WTC11 (cell line): ENCODE measurements around the gene SLC23A2. TPM values are rescaled to one million over a fixed set of nuclear protein-coding genes. Genes with fewer than 3 reads are reported as not detected.
"Not testable (repeated sequence)": the region's sequence is repeated elsewhere in the genome, so short reads cannot be mapped to it uniquely, and the experiment has no call there.

Experiments used
- ATAC-seq: fragments of 200-7000 bp; cut with Tn5 transposase; 2 replicates; pipeline ENCODE4 v1.10.0; 2021; ENCODE audit warnings: mild to moderate bottlenecking, moderate library complexity
- CTCF ChIA-PET: fragments of 300-600 bp; sonication (Branson Sonifier 250); formaldehyde crosslinking; loops from one replicate; lab custom pipeline; 2021; ENCODE audit warnings: antibody characterized with exemption; lab: Charles Lee
- POLR2A ChIA-PET: fragments of 350-600 bp; sonication (Branson Sonifier 250); formaldehyde crosslinking; loops from one replicate; lab custom pipeline; 2021; ENCODE audit warnings: antibody characterized with exemption; lab: Charles Lee
- DNase-seq: peaks from one replicate; pipeline ENCODE4 v3.0.0; 2021; ENCODE audit warnings: low spot score
- H3K27ac Mint-ChIP-seq: 2 replicates; pipeline ENCODE4 v1.8.0; 2021; ENCODE audit warnings: mixed read lengths
- H3K27me3 Mint-ChIP-seq: 2 replicates; pipeline ENCODE4 v1.8.0; 2021; ENCODE audit warnings: low read depth, mild to moderate bottlenecking, moderate library complexity, mixed read lengths
- H3K36me3 Mint-ChIP-seq: 2 replicates; pipeline ENCODE4 v1.8.0; 2021; ENCODE audit warnings: mixed read lengths
- H3K4me1 Mint-ChIP-seq: 2 replicates; pipeline ENCODE4 v1.8.0; 2022; ENCODE audit warnings: mixed read lengths
- H3K4me3 Mint-ChIP-seq: 2 replicates; pipeline ENCODE4 v1.8.0; 2021; ENCODE audit warnings: mild to moderate bottlenecking, moderate library complexity, mixed read lengths
- H3K9me3 Mint-ChIP-seq: 2 replicates; pipeline ENCODE4 v1.8.0; 2021; ENCODE audit warnings: mixed read lengths
- FOXJ3 ChIP-seq: sonication (generic); formaldehyde crosslinking; IDR thresholded peaks from 2 replicates; pipeline ENCODE4 v1.9.0; 2021; ENCODE audit warnings: missing genetic modification reagents, mild to moderate bottlenecking, borderline replicate concordance
- FOXK1 ChIP-seq: sonication (generic); formaldehyde crosslinking; IDR thresholded peaks from 2 replicates; pipeline ENCODE4 v1.8.0; 2022; ENCODE audit warnings: mild to moderate bottlenecking, moderate library complexity, missing genetic modification reagents
- MXD4 ChIP-seq: fragments of 250-450 bp; sonication (Bioruptor Pico); IDR thresholded peaks from 2 replicates; pipeline ENCODE4 v1.8.0; 2021; ENCODE audit warnings: mild to moderate bottlenecking, moderate library complexity, borderline replicate concordance
- NR2C2 ChIP-seq: sonication (generic); formaldehyde crosslinking; IDR thresholded peaks from 2 replicates; pipeline ENCODE4 v1.8.0; 2022; ENCODE audit warnings: mild to moderate bottlenecking, missing genetic modification reagents
- PRRX2 ChIP-seq: fragments of 250-450 bp; sonication (Bioruptor Pico); IDR thresholded peaks from 2 replicates; pipeline ENCODE4 v1.8.0; 2021; ENCODE audit warnings: mild to moderate bottlenecking
- RORB ChIP-seq: fragments of 250-450 bp; sonication (Bioruptor Pico); IDR thresholded peaks from 2 replicates; pipeline ENCODE4 v1.9.0; 2021; ENCODE audit warnings: mild to moderate bottlenecking
- SP1 ChIP-seq: sonication (generic); formaldehyde crosslinking; conservative IDR thresholded peaks from 2 replicates; pipeline ENCODE4 v1.8.1; 2022; ENCODE audit warnings: missing genetic modification reagents
- TCF7 ChIP-seq: sonication (generic); formaldehyde crosslinking; IDR thresholded peaks from 2 replicates; pipeline ENCODE4 v1.8.0; 2022; ENCODE audit warnings: mild to moderate bottlenecking, low read depth, missing genetic modification reagents, moderate library complexity
- ZNF121 ChIP-seq: sonication (generic); formaldehyde crosslinking; IDR thresholded peaks from 2 replicates; pipeline ENCODE4 v1.8.0; 2023; ENCODE audit warnings: missing genetic modification reagents
- ZNF263 ChIP-seq: sonication (generic); formaldehyde crosslinking; IDR thresholded peaks from 2 replicates; pipeline ENCODE4 v1.8.1; 2022; ENCODE audit warnings: low read depth, mild to moderate bottlenecking, moderate library complexity, missing genetic modification reagents
- total RNA-seq: library from RNA; stranded (reverse); gene quantifications from 3 replicates; pipeline ENCODE4 v1.2.3, GENCODE V29; 2021
- TF ChIP-seq, protein P1 (sequence below): sonication (generic); formaldehyde crosslinking; IDR thresholded peaks from 2 replicates; pipeline ENCODE4 v1.8.1; 2022; ENCODE audit warnings: missing genetic modification reagents, borderline replicate concordance
- TF ChIP-seq, protein P2 (sequence below): sonication (generic); formaldehyde crosslinking; IDR thresholded peaks from 2 replicates; pipeline ENCODE4 v1.8.1; 2023; ENCODE audit warnings: mild to moderate bottlenecking, moderate library complexity, missing genetic modification reagents
- TF ChIP-seq, protein P3 (sequence below): sonication (generic); formaldehyde crosslinking; IDR thresholded peaks from 2 replicates; pipeline ENCODE4 v1.8.1; 2022; ENCODE audit warnings: low read depth, missing genetic modification reagents, borderline replicate concordance
- TF ChIP-seq, protein P4 (sequence below): sonication (generic); formaldehyde crosslinking; IDR thresholded peaks from 2 replicates; pipeline ENCODE4 v1.8.0; 2022; ENCODE audit warnings: mild to moderate bottlenecking, missing genetic modification reagents
- TF ChIP-seq, protein P5 (sequence below): sonication (generic); formaldehyde crosslinking; IDR thresholded peaks from 2 replicates; pipeline ENCODE4 v1.8.1; 2023; ENCODE audit warnings: mild to moderate bottlenecking, missing genetic modification reagents
- TF ChIP-seq, protein P6 (sequence below): fragments of 250-450 bp; sonication (Bioruptor Pico); IDR thresholded peaks from 2 replicates; pipeline ENCODE4 v1.9.0; 2021; ENCODE audit warnings: moderate library complexity, mild to moderate bottlenecking, inconsistent platforms, borderline replicate concordance

Gene SLC23A2
- total RNA-seq, 1 experiment from 2014 or later: 14.5 TPM

DNA sequence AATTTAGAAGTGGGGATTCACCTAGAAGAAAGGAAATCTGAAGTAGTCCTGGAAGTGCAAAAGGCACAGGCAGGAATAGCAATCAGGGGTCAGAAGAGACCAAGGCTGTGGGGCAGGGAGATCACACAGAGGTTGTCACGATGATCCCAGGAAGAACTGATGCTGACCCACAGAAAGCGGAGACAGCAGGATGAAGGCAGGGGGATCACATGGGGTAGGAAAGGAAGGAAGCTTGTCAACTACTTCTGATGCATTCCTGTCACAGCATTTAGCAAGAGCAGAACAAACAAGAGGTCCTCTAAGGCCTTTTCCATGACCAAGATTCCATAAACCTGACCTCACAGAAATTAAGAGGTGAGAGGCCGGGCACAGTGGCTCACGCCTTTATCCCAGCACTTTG, 79.1 kb downstream of the SLC23A2 start:
- no peak overlapping the region for H3K4me3 Mint-ChIP-seq
- ATAC-seq: no peak

DNA sequence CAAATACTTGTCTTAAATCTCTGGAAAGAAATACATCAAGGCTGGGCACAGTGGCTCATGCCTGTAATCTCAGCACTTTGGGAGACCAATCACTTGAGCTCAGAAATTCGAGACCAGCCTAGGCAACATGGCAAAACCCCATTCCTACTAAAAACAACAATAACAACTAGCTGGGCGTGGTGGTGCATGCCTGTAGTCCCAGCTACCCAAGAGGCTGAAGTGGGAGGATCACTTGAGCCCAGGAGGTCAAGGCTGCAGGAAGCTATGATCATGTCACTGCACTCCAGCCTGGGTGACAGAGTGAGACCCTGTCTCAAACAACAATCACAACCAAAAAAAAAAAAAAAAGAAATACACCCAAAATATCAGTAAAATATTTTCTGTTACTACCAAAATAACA, 80.0 kb downstream of the SLC23A2 start:
- ChIA-PET POLR2A (interaction anchor here (0.7 to 1.1 kb wide), 2 partner anchors 10 to 34 kb away, joined by 3 to 4 read pairs; no protein-coding TSS in a partner anchor), CTCF (interaction anchor here (0.6 to 0.9 kb wide), 4 partner anchors 23 to 70 kb away, joined by 3 to 6 read pairs (median 4); no protein-coding TSS in a partner anchor)
- not testable (repeated sequence) for DNase-seq, H3K9me3 Mint-ChIP-seq, H3K4me3 Mint-ChIP-seq, H3K27ac Mint-ChIP-seq, H3K27me3 Mint-ChIP-seq, H3K36me3 Mint-ChIP-seq
- ATAC-seq: peak; percentile 20; the same call in 1 of the 2 replicates
- H3K4me1 Mint-ChIP-seq: peaks cover 40% of the 10 kb centered on the region

More for the DNA sequence above, 79.1 kb downstream of the SLC23A2 start:
- Mint-ChIP-seq H3K27me3 (no peaks in the 10 kb centered on the region), H3K27ac (peak overlapping the region; percentile 37; the same call in 1 of the 2 replicates), H3K4me1 (peaks cover 36% of the 10 kb centered on the region), H3K9me3 (no peaks in the 10 kb centered on the region), H3K36me3 (no peaks in the 10 kb centered on the region)
- DNase-seq: no peak
- ChIA-PET POLR2A (no interaction called here), CTCF (no interaction called here)
- TF ChIP-seq RORB (no peak), MXD4 (CRISPR knock-in tag) (no peak), TCF7 (CRISPR knock-in tag) (no peak), ZNF121 (CRISPR knock-in tag) (no peak), FOXK1 (CRISPR knock-in tag) (no peak), PRRX2 (no peak), FOXJ3 (CRISPR knock-in tag) (no peak), ZNF263 (CRISPR knock-in tag) (no peak), SP1 (CRISPR knock-in tag) (no peak), NR2C2 (CRISPR knock-in tag) (no peak)
- TF ChIP-seq, protein P1, sequence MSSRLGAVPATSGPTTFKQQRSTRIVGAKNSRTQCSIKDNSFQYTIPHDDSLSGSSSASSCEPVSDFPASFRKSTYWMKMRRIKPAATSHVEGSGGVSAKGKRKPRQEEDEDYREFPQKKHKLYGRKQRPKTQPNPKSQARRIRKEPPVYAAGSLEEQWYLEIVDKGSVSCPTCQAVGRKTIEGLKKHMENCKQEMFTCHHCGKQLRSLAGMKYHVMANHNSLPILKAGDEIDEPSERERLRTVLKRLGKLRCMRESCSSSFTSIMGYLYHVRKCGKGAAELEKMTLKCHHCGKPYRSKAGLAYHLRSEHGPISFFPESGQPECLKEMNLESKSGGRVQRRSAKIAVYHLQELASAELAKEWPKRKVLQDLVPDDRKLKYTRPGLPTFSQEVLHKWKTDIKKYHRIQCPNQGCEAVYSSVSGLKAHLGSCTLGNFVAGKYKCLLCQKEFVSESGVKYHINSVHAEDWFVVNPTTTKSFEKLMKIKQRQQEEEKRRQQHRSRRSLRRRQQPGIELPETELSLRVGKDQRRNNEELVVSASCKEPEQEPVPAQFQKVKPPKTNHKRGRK (CRISPR knock-in tag): no peak
- TF ChIP-seq, protein P2, sequence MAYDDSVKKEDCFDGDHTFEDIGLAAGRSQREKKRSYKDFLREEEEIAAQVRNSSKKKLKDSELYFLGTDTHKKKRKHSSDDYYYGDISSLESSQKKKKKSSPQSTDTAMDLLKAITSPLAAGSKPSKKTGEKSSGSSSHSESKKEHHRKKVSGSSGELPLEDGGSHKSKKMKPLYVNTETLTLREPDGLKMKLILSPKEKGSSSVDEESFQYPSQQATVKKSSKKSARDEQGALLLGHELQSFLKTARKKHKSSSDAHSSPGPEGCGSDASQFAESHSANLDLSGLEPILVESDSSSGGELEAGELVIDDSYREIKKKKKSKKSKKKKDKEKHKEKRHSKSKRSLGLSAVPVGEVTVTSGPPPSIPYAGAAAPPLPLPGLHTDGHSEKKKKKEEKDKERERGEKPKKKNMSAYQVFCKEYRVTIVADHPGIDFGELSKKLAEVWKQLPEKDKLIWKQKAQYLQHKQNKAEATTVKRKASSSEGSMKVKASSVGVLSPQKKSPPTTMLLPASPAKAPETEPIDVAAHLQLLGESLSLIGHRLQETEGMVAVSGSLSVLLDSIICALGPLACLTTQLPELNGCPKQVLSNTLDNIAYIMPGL: no peak
- TF ChIP-seq, protein P3, sequence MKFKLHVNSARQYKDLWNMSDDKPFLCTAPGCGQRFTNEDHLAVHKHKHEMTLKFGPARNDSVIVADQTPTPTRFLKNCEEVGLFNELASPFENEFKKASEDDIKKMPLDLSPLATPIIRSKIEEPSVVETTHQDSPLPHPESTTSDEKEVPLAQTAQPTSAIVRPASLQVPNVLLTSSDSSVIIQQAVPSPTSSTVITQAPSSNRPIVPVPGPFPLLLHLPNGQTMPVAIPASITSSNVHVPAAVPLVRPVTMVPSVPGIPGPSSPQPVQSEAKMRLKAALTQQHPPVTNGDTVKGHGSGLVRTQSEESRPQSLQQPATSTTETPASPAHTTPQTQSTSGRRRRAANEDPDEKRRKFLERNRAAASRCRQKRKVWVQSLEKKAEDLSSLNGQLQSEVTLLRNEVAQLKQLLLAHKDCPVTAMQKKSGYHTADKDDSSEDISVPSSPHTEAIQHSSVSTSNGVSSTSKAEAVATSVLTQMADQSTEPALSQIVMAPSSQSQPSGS (CRISPR knock-in tag): no peak
- TF ChIP-seq, protein P4, sequence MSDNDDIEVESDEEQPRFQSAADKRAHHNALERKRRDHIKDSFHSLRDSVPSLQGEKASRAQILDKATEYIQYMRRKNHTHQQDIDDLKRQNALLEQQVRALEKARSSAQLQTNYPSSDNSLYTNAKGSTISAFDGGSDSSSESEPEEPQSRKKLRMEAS: no peak
- TF ChIP-seq, protein P5, sequence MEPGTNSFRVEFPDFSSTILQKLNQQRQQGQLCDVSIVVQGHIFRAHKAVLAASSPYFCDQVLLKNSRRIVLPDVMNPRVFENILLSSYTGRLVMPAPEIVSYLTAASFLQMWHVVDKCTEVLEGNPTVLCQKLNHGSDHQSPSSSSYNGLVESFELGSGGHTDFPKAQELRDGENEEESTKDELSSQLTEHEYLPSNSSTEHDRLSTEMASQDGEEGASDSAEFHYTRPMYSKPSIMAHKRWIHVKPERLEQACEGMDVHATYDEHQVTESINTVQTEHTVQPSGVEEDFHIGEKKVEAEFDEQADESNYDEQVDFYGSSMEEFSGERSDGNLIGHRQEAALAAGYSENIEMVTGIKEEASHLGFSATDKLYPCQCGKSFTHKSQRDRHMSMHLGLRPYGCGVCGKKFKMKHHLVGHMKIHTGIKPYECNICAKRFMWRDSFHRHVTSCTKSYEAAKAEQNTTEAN: no peak
- TF ChIP-seq, protein P6, sequence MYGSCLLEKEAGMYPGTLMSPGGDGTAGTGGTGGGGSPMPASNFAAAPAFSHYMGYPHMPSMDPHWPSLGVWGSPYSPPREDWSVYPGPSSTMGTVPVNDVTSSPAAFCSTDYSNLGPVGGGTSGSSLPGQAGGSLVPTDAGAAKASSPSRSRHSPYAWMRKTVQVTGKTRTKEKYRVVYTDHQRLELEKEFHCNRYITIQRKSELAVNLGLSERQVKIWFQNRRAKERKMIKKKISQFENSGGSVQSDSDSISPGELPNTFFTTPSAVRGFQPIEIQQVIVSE (CRISPR knock-in tag): no peak
